Right atrium auricular region (tissue), 2 donors: ENCODE data around the gene ZNF687. TPM values are rescaled to one million over a fixed set of nuclear protein-coding genes. Genes with fewer than 3 reads are reported as not detected.

ENCODE experiments used
- DNase-seq: peaks from one replicate; pipeline ENCODE4 v3.0.0-alpha.2; 2019; ENCODE audit warnings: low spot score
- H3K27ac ChIP-seq, 2 donors: fragments of 200-600 bp; sonication (generic); 1 replicate in 1 of 2; 2 replicates in 1 of 2; pipeline ENCODE4 v1.5.1; 2016 to 2019
- H3K27me3 ChIP-seq, 2 donors: fragments of 200-600 bp; sonication (generic); one replicate each; pipeline versions ENCODE4 v1.5.1 to v1.6.0; 2017 to 2019
- H3K36me3 ChIP-seq: fragments of 200-600 bp; sonication (generic); one replicate; pipeline ENCODE4 v1.5.1; 2016
- H3K4me1 ChIP-seq, 2 donors: fragments of 200-600 bp; sonication (generic); one replicate each; pipeline versions ENCODE4 v1.5.1 to v1.6.0; 2017 to 2019
- H3K4me3 ChIP-seq, 2 donors: fragments of 200-600 bp; sonication (generic); 1 replicate in 1 of 2; 2 replicates in 1 of 2; pipeline ENCODE4 v1.5.1; 2017 to 2019; ENCODE audit warnings: mild to moderate bottlenecking in 1 of 2, moderate library complexity in 1 of 2
- H3K9me3 ChIP-seq, 2 donors: fragments of 200-600 bp; sonication (generic); one replicate each; pipeline ENCODE4 v1.5.1; 2019
- CTCF ChIP-seq, 2 donors: fragments of 200-600 bp; sonication (generic); IDR thresholded peaks; one replicate each; pipeline ENCODE4 v1.5.1; 2019; ENCODE audit warnings: antibody characterized with exemption in 2 of 2
- total RNA-seq, 2 donors: library from RNA; depleted of rRNA; stranded (reverse); fragments of >200 nt; gene quantifications; one replicate each; pipeline ENCODE4 v1.1.0, GENCODE V29; 2016

Gene ZNF687
- total RNA-seq, 2 donors from 2014 or later: 12.9 to 26.3 TPM

DNA sequence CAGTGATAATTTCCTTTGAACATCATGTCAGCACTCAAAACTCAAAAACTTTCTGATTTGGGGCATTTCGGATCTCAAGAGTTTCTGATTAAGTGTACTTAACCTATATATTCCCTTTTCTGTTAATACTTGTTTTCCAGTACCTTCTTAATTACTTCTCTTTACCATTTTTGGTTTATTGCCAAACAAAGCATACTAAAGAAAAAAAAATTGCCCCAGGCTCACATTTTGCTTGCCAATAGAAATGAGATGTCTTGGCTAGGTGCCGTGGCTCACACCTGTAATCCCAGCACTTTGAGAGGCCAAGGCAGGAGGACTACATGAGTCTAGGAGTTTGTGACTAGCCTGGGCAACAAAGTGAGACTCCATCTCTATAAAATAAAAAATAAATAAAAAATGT is 22.7 kb upstream of the ZNF687 start:
- no peaks in the 10 kb centered on the region for H3K9me3 ChIP-seq
- no peak overlapping the region for H3K4me3 ChIP-seq
- TF ChIP-seq CTCF (IDR thresholded peaks at IDR 0.05): no peak
- H3K27me3 ChIP-seq: no peaks in the 10 kb centered on the region
- no peak overlapping the region for H3K27ac ChIP-seq
- H3K4me1 ChIP-seq: peaks cover 0 to 12% of the 10 kb centered on the region in 2 donors
- peaks cover 23% of the 10 kb centered on the region for H3K36me3 ChIP-seq
- DNase-seq: no peak

GRCh38 chr1:151265446-151266236 is 16.5 kb upstream of the ZNF687 start:
- Histone ChIP-seq H3K4me1 (no peaks in the 10 kb centered on the region), H3K36me3 (peaks cover 61% of the 10 kb centered on the region), H3K27me3 (no peaks in the 10 kb centered on the region), H3K4me3 (no peak overlapping the region), H3K27ac (no peak overlapping the region), H3K9me3 (no peaks in the 10 kb centered on the region)
- no peak for TF ChIP-seq CTCF (IDR thresholded peaks at IDR 0.05)
- DNase-seq: no peak

- TF ChIP-seq CTCF (IDR thresholded peaks at IDR 0.05): no peak
- DNase-seq: no peak
These were observed 15.8 kb upstream of the ZNF687 start for GRCh38 chr1:151266315-151266714.

GRCh38 chr1:151266821-151267220 is 15.3 kb upstream of the ZNF687 start:
- no peaks in the 10 kb centered on the region for H3K27me3 ChIP-seq
- no peak for TF ChIP-seq CTCF (IDR thresholded peaks at IDR 0.05)
- H3K9me3 ChIP-seq: no peaks in the 10 kb centered on the region
- no peak overlapping the region for H3K4me3 ChIP-seq
- peaks cover 61% of the 10 kb centered on the region for H3K36me3 ChIP-seq
- H3K4me1 ChIP-seq: peaks cover 0 to 5% of the 10 kb centered on the region in 2 donors
- DNase-seq: no peak
- H3K27ac ChIP-seq: no peak overlapping the region

More at GRCh38 chr1:151266315-151266714, 15.8 kb upstream of the ZNF687 start:
- Histone ChIP-seq H3K9me3 (no peaks in the 10 kb centered on the region), H3K27ac (no peak overlapping the region), H3K36me3 (peaks cover 61% of the 10 kb centered on the region), H3K4me3 (no peak overlapping the region), H3K4me1 (peaks cover 0 to under 1% of the 10 kb centered on the region in 2 donors), H3K27me3 (no peaks in the 10 kb centered on the region)

GRCh38 chr1:151267760-151268159 is 14.3 kb upstream of the ZNF687 start:
- peaks cover 52% of the 10 kb centered on the region for H3K36me3 ChIP-seq
- no peaks in the 10 kb centered on the region for H3K9me3 ChIP-seq
- no peaks in the 10 kb centered on the region for H3K27me3 ChIP-seq
- TF ChIP-seq CTCF (IDR thresholded peaks at IDR 0.05): no peak
- DNase-seq: no peak
- no peak overlapping the region for H3K4me3 ChIP-seq
- H3K27ac ChIP-seq: no peak overlapping the region
- peaks cover 0 to 6% of the 10 kb centered on the region in 2 donors for H3K4me1 ChIP-seq
